Bronchus fibroblast of lung (primary cell): ENCODE results near the gene IFNA14. TPM values are rescaled to one million over a fixed set of nuclear protein-coding genes. Genes with fewer than 3 reads are reported as not detected.

Experiments
- total RNA-seq: library from RNA; depleted of rRNA; stranded (reverse); fragments of >200 nt; gene quantifications from 2 replicates; pipeline ENCODE4 v1.2.3, GENCODE V29; 2015

The IFNA14 gene
- total RNA-seq, result not detected in 2 replicates

GRCh38 chr9:21239911-21240310, at the start of gene IFNA14:
TSS of gene IFNA14 (minus strand) at chr9:21240005. CDS start at chr9:21239935, 70 bp downstream.

GRCh38 chr9:21228122-21228521, 11.7 kb downstream of the IFNA14 start, which contains the start of gene IFNA17:
TSS of gene IFNA17 (minus strand) at chr9:21228222. CDS start at chr9:21228173, 49 bp downstream.

GRCh38 chr9:21217211-21217610, 22.6 kb downstream of the IFNA14 start, which contains the start of gene IFNA16:
TSS of gene IFNA16 (minus strand) at chr9:21217311. CDS start at chr9:21217305, 6 bp downstream.

GRCh38 chr9:21207043-21207442, 32.8 kb downstream of the IFNA14 start, which contains the start of gene IFNA10:
TSS of gene IFNA10 (minus strand) at chr9:21207143. CDS start at chr9:21207097, 46 bp downstream.

GRCh38 chr9:21202105-21202504, 37.7 kb downstream of the IFNA14 start, which contains the start of gene IFNA7:
TSS of gene IFNA7 (minus strand) at chr9:21202205. CDS start at chr9:21202165, 40 bp downstream.

Other genes with a start within 250 kb of the IFNA14 start
- 4.4 and 4.5 TPM in 2 replicates for gene HACD4, start 208.4 kb downstream of the IFNA14 start, total RNA-seq
- gene IFNB1, start 162.1 kb downstream of the IFNA14 start, total RNA-seq, result not detected in 2 replicates
- not detected in 2 replicates for gene IFNW1, start 98.2 kb downstream of the IFNA14 start, total RNA-seq
- gene IFNA21, start 73.3 kb downstream of the IFNA14 start, total RNA-seq, result not detected in 2 replicates
- gene IFNA4, start 52.4 kb downstream of the IFNA14 start, total RNA-seq, result not detected in 2 replicates
- gene IFNA7, start 37.8 kb downstream of the IFNA14 start, total RNA-seq, result not detected in 2 replicates
- not detected in 2 replicates for gene IFNA10, start 32.9 kb downstream of the IFNA14 start, total RNA-seq
- gene IFNA16, start 22.7 kb downstream of the IFNA14 start, total RNA-seq, result not detected in 2 replicates
- gene IFNA17, start 11.8 kb downstream of the IFNA14 start, total RNA-seq, result not detected in 2 replicates
- gene IFNA5, start 65.3 kb upstream of the IFNA14 start, total RNA-seq, result not detected in 2 replicates
- 23.2 and 23.7 TPM in 2 replicates for gene KLHL9, start 95.4 kb upstream of the IFNA14 start, total RNA-seq
- gene IFNA6, start 110.9 kb upstream of the IFNA14 start, total RNA-seq, result not detected in 2 replicates
- gene IFNA13, start 128.1 kb upstream of the IFNA14 start, total RNA-seq, result not detected in 2 replicates
- gene IFNA2, start 145.4 kb upstream of the IFNA14 start, total RNA-seq, result not detected in 2 replicates
- gene IFNA8, start 169.1 kb upstream of the IFNA14 start, total RNA-seq, result not detected in 2 replicates
- not detected in 2 replicates for gene IFNA1, start 200.4 kb upstream of the IFNA14 start, total RNA-seq
- gene IFNE, start 242.3 kb upstream of the IFNA14 start, total RNA-seq, result 0.17 TPM in 1 of 2 replicates, not detected in the other